ENCODE data around the gene ZNF699. TPM values are rescaled to one million over a fixed set of nuclear protein-coding genes. Genes with fewer than 3 reads are reported as not detected.
"Not testable (repeated sequence)": the region's sequence is repeated elsewhere in the genome, so short reads cannot be mapped to it uniquely, and the experiment has no call there.

Gene ZNF699
- total RNA-seq, 6 experiments from 2014 or later: 0.48 to 7.8 (median 2.3) TPM

GRCh38 chr19:9329999-9330398 is 20.4 kb upstream of the ZNF699 start:
- Histone ChIP-seq H3K4me3 (no peak overlapping the region), H3K27ac (no peak overlapping the region), H3K36me3 (peaks cover 0 to 3% (median 0%) of the 10 kb centered on the region in 4 donors), H3K9me3 (peaks cover 0 to 69% (median 25%) of the 10 kb centered on the region in 4 donors), H3K4me1 (no peaks in the 10 kb centered on the region), H3K27me3 (no peaks in the 10 kb centered on the region)
- intact Hi-C loops (cut with DNase I): no loop called here
- no peak for DNase-seq
- TF ChIP-seq, protein P1, sequence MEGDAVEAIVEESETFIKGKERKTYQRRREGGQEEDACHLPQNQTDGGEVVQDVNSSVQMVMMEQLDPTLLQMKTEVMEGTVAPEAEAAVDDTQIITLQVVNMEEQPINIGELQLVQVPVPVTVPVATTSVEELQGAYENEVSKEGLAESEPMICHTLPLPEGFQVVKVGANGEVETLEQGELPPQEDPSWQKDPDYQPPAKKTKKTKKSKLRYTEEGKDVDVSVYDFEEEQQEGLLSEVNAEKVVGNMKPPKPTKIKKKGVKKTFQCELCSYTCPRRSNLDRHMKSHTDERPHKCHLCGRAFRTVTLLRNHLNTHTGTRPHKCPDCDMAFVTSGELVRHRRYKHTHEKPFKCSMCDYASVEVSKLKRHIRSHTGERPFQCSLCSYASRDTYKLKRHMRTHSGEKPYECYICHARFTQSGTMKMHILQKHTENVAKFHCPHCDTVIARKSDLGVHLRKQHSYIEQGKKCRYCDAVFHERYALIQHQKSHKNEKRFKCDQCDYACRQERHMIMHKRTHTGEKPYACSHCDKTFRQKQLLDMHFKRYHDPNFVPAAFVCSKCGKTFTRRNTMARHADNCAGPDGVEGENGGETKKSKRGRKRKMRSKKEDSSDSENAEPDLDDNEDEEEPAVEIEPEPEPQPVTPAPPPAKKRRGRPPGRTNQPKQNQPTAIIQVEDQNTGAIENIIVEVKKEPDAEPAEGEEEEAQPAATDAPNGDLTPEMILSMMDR (IDR thresholded peaks at IDR 0.05): no peak
- TF ChIP-seq POLR2A (IDR thresholded peaks at IDR 0.05): no peak
- ATAC-seq: no peak

GRCh38 chr19:9324584-9324962 is 14.9 kb upstream of the ZNF699 start:
- no peak for TF ChIP-seq POLR2A (IDR thresholded peaks at IDR 0.05)
- TF ChIP-seq, protein P1 (IDR thresholded peaks at IDR 0.05): no peak
- 46% methylated on average over 9 of the region's 9 CpGs for WGBS (ENCODE audit: insufficient coverage, low coverage, low lambda C conversion rate, missing lambda C conversion rate)
- peaks cover 0 to 40% (median 9%) of the 10 kb centered on the region in 4 donors for H3K9me3 ChIP-seq

GRCh38 chr19:9323919-9324583 is 14.4 kb upstream of the ZNF699 start, which contains the start of gene ZNF559:
TSS of gene ZNF559 (plus strand) at chr19:9324179. CDS start at chr19:9338550, 14,371 bp downstream.
- no peak for TF ChIP-seq POLR2A (IDR thresholded peaks at IDR 0.05)
- TF ChIP-seq, protein P1 (IDR thresholded peaks at IDR 0.05): peak in 2 of 4 donors; percentile 12 to 24
- intact Hi-C loops (cut with DNase I): no loop called here
- peak; percentile 94 to 98 (median 98) for ATAC-seq
- Histone ChIP-seq H3K4me3 (peak within 1 kb of the TSS; percentile 64 to 83 (median 82)), H3K27me3 (no peaks in the 10 kb centered on the region), H3K4me1 (no peaks in the 10 kb centered on the region), H3K9me3 (peaks cover 0 to 34% (median 6%) of the 10 kb centered on the region in 4 donors), H3K36me3 (peaks cover 0 to 2% (median 0%) of the 10 kb centered on the region in 4 donors), H3K27ac (peak within 1 kb of the TSS; percentile 52 to 69 (median 62))
- DNase-seq: peak; percentile 90 to 93 (median 91)
- WGBS (ENCODE audit: insufficient coverage, low coverage, low lambda C conversion rate, missing lambda C conversion rate): 2% methylated on average over 28 of the region's 48 CpGs

More at GRCh38 chr19:9324584-9324962, 14.9 kb upstream of the ZNF699 start:
- Histone ChIP-seq H3K27ac (peak overlapping the region in 2 of 3 donors; percentile 52 to 69), H3K27me3 (no peaks in the 10 kb centered on the region), H3K4me3 (peak overlapping the region; percentile 64 to 83 (median 82)), H3K36me3 (peaks cover 0 to 2% (median 0%) of the 10 kb centered on the region in 4 donors), H3K4me1 (no peaks in the 10 kb centered on the region)
- DNase-seq (no peak), ATAC-seq (no peak)
- intact Hi-C loops (cut with DNase I): no loop called here

DNA sequence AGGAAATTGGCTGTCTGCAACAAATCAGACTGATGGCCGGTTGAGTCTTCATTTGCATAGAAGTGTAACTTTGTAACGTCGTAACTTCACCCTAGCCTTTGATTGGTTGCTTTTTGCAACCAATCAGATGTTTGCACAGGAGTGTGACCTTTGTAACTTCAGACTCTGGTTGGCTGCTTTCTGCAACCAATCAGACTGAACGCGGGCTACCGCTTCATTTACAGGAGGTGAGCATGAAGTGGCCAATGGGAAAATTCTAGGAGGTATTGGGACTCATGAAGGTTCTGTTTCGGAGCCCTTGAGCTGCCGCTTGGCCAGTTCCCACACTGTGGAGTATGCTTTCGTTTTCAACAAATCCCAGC is 13.9 kb upstream of the ZNF699 start:
- ATAC-seq (peak; percentile 63 to 75 (median 69)), DNase-seq (peak; percentile 48 to 65 (median 65))
- H3K27me3 ChIP-seq: no peaks in the 10 kb centered on the region
- peak overlapping the region; percentile 64 to 83 (median 82) for H3K4me3 ChIP-seq
- H3K9me3 ChIP-seq: peaks cover 0 to 29% (median 4%) of the 10 kb centered on the region in 4 donors
- WGBS (ENCODE audit: insufficient coverage, low coverage, low lambda C conversion rate, missing lambda C conversion rate): 4% methylated on average over 9 of the region's 9 CpGs
- peaks cover 0 to 2% (median 0%) of the 10 kb centered on the region in 4 donors for H3K36me3 ChIP-seq
- H3K4me1 ChIP-seq: no peaks in the 10 kb centered on the region
- H3K27ac ChIP-seq: peak overlapping the region; percentile 41 to 69 (median 52)
- intact Hi-C loops (cut with DNase I): no loop called here
- TF ChIP-seq POLR2A (IDR thresholded peaks at IDR 0.05): no peak
- TF ChIP-seq, protein P1 (IDR thresholded peaks at IDR 0.05): no peak

GRCh38 chr19:9322201-9322600 is 12.6 kb upstream of the ZNF699 start:
- not testable (repeated sequence) for DNase-seq, H3K4me1 ChIP-seq

DNA sequence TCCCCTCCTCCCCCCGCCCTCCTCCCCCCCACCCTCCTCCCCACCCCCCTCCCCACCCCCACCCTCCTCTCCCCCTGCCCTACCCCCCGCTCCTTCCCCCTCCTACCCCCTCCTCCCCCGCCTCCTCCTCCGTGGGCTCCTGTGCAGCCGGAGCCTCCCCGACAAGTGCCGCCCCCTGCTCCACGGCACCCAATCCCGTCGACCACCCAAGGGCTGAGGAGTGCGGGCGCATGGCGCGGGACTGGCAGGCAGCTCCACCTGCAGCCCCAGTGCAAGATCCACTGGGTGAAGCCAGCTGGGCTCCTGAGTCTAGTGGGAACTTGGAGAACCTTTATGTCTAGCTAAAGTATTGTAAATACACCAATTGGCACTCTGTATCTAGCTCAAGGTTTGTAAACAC is 12.1 kb upstream of the ZNF699 start:
- DNase-seq; ATAC-seq; intact Hi-C loops (cut with DNase I); H3K36me3 ChIP-seq; H3K27me3 ChIP-seq; H3K4me3 ChIP-seq; H3K4me1 ChIP-seq; H3K27ac ChIP-seq: not testable (repeated sequence)
- peaks cover 0 to 13% (median 0%) of the 10 kb centered on the region in 4 donors for H3K9me3 ChIP-seq
- 96% methylated on average over 4 of the region's 14 CpGs for WGBS (ENCODE audit: insufficient coverage, low coverage, low lambda C conversion rate, missing lambda C conversion rate)

More at GRCh38 chr19:9322201-9322600, 12.6 kb upstream of the ZNF699 start:
- H3K4me3 ChIP-seq; H3K36me3 ChIP-seq; H3K27ac ChIP-seq; ATAC-seq; intact Hi-C loops (cut with DNase I); H3K27me3 ChIP-seq: not testable (repeated sequence)
- WGBS (ENCODE audit: insufficient coverage, low coverage, low lambda C conversion rate, missing lambda C conversion rate): 92% methylated on average over 2 of the region's 10 CpGs
- H3K9me3 ChIP-seq: peaks cover 0 to 18% (median 0%) of the 10 kb centered on the region in 4 donors
